Osteoblast (primary cell): ENCODE measurements around the gene GATAD1. TPM values are rescaled to one million over a fixed set of nuclear protein-coding genes. Genes with fewer than 3 reads are reported as not detected.

Experiments
- DNase-seq: peaks from one replicate; pipeline ENCODE4 v3.0.0; 2011; ENCODE audit warnings: low spot score, mixed read lengths; ENCODE audit not compliant: insufficient read length; ENCODE audit errors: missing footprints
- H2AFZ ChIP-seq: 2 replicates; pipeline ENCODE4 v1.6.0; 2011; ENCODE audit warnings: mild to moderate bottlenecking, low read length
- H3K27ac ChIP-seq: 2 replicates; pipeline ENCODE4 v1.5.1; 2011; ENCODE audit warnings: mild to moderate bottlenecking, low read depth, low read length, moderate library complexity
- H3K27me3 ChIP-seq: 2 replicates; pipeline ENCODE4 v1.6.0; 2012; ENCODE audit warnings: mild to moderate bottlenecking, control low read depth, inconsistent platforms, low read length, moderate library complexity; ENCODE audit not compliant: insufficient read depth
- H3K36me3 ChIP-seq: 2 replicates; pipeline ENCODE4 v1.5.1; 2011; ENCODE audit warnings: mild to moderate bottlenecking, low read length, control low read depth, moderate library complexity; ENCODE audit not compliant: insufficient read depth
- H3K4me1 ChIP-seq: 2 replicates; pipeline ENCODE4 v1.5.1; 2011; ENCODE audit warnings: mild to moderate bottlenecking, low read length, control low read depth, moderate library complexity; ENCODE audit not compliant: insufficient read depth
- H3K4me2 ChIP-seq: 2 replicates; pipeline ENCODE4 v1.6.0; 2011; ENCODE audit warnings: mild to moderate bottlenecking, low read length; ENCODE audit not compliant: insufficient read depth
- H3K4me3 ChIP-seq: fragments of 200-600 bp; sonication (generic); 3 replicates; pipeline ENCODE4 v1.5.1; 2012; ENCODE audit warnings: mild to moderate bottlenecking, low read length, inconsistent platforms; ENCODE audit not compliant: insufficient read depth
- H3K79me2 ChIP-seq: 2 replicates; pipeline ENCODE4 v1.6.0; 2012; ENCODE audit warnings: mild to moderate bottlenecking, low read length, control low read depth, inconsistent platforms; ENCODE audit not compliant: insufficient read depth
- H3K9me3 ChIP-seq: 2 replicates; pipeline ENCODE4 v1.5.1; 2011; ENCODE audit warnings: low read depth, low read length, control low read depth
- H4K20me1 ChIP-seq: 2 replicates; pipeline ENCODE4 v1.6.0; 2012; ENCODE audit warnings: mild to moderate bottlenecking, low read length, control low read depth; ENCODE audit not compliant: insufficient read depth
- CTCF ChIP-seq: IDR thresholded peaks from 2 replicates; pipeline ENCODE4 v1.5.1; 2011; ENCODE audit warnings: mild to moderate bottlenecking, low read depth, low read length, moderate library complexity; ENCODE audit errors: extremely low read depth
- total RNA-seq: library from RNA; depleted of rRNA; stranded (reverse); fragments of >200 nt; gene quantifications from 2 replicates; pipeline ENCODE4 v1.2.3, GENCODE V29; 2012

GATAD1 gene
- total RNA-seq, 1 donor: 42.7 TPM

GRCh38 chr7:92506363-92506762 lies 59.1 kb downstream of the GATAD1 start:
- Histone ChIP-seq H3K27ac (no peak overlapping the region), H3K4me1 (no peaks in the 10 kb centered on the region), H3K79me2 (no peaks in the 10 kb centered on the region), H3K4me2 (no peak overlapping the region), H3K36me3 (peaks cover 13% of the 10 kb centered on the region), H4K20me1 (no peaks in the 10 kb centered on the region), H2AFZ (no peak overlapping the region), H3K4me3 (no peak overlapping the region), H3K9me3 (no peaks in the 10 kb centered on the region), H3K27me3 (no peaks in the 10 kb centered on the region)
- no peak for DNase-seq
- TF ChIP-seq CTCF: no peak

- no peaks in the 10 kb centered on the region for H4K20me1 ChIP-seq
- DNase-seq: no peak
- no peak for TF ChIP-seq CTCF
- H3K4me3 ChIP-seq: no peak overlapping the region
- H3K4me1 ChIP-seq: no peaks in the 10 kb centered on the region
- H3K9me3 ChIP-seq: no peaks in the 10 kb centered on the region
- H3K27me3 ChIP-seq: no peaks in the 10 kb centered on the region
- no peaks in the 10 kb centered on the region for H3K79me2 ChIP-seq
- no peak overlapping the region for H2AFZ ChIP-seq
- H3K36me3 ChIP-seq: peaks cover 21% of the 10 kb centered on the region
- H3K4me2 ChIP-seq: no peak overlapping the region
- H3K27ac ChIP-seq: no peak overlapping the region
These were observed 61.7 kb downstream of the GATAD1 start for GRCh38 chr7:92508946-92509345.

Other genes with a start within 250 kb of the GATAD1 start
- 47.8 and 55.7 TPM in 2 replicates for gene KRIT1, start 201.6 kb upstream of the GATAD1 start, total RNA-seq
- gene ANKIB1, start 201.5 kb upstream of the GATAD1 start, total RNA-seq: 93.7 and 98.1 TPM in 2 replicates
- not detected in 2 replicates for gene ERVW-1, start 30.5 kb downstream of the GATAD1 start, total RNA-seq
- 23.6 and 25.7 TPM in 2 replicates for gene PEX1, start 81.0 kb downstream of the GATAD1 start, total RNA-seq
- 7.4 and 11.2 TPM in 2 replicates for gene RBM48, start 81.3 kb downstream of the GATAD1 start, total RNA-seq
- gene FAM133B, start 142.9 kb downstream of the GATAD1 start, total RNA-seq: 17.1 and 17.4 TPM in 2 replicates